ENCODE results near the gene PSPN.

The PSPN gene

GRCh38 chr19:6375411-6376010 lies at the start of gene PSPN:
PSPN (minus strand) TSS chr19:6375933; CDS start chr19:6375849, 84 bp downstream.
- Histone ChIP-seq H3K4me3 (ENCODE audit: low read depth in 1 of 2, low read length in 2 of 2) (no peak within 1 kb of the TSS), H3K27me3 (ENCODE audit: low read depth, low read length) (no peaks in the 10 kb centered on the region), H3K4me1 (ENCODE audit: control insufficient read depth in 1 of 2, insufficient read depth in 2 of 2, low read length in 2 of 2) (peaks cover 0 to 19% of the 10 kb centered on the region in 2 donors), H3K36me3 (ENCODE audit: control insufficient read depth in 1 of 2, insufficient read depth in 2 of 2, low read length in 2 of 2) (peaks cover 11 to 25% of the 10 kb centered on the region in 2 donors), H3K9me3 (ENCODE audit: control insufficient read depth in 1 of 2, low read length in 2 of 2) (peaks cover 0 to 8% of the 10 kb centered on the region in 2 donors), H3K27ac (ENCODE audit: low read length) (no peak within 1 kb of the TSS)

- Histone ChIP-seq H3K9me3 (ENCODE audit: control insufficient read depth in 1 of 2, low read length in 2 of 2) (no peaks in the 10 kb centered on the region), H3K27me3 (ENCODE audit: low read depth, low read length) (no peaks in the 10 kb centered on the region), H3K27ac (ENCODE audit: low read length) (peak overlapping the region; percentile 75), H3K4me1 (ENCODE audit: control insufficient read depth in 1 of 2, insufficient read depth in 2 of 2, low read length in 2 of 2) (peaks cover 10 to 33% of the 10 kb centered on the region in 2 donors), H3K4me3 (ENCODE audit: low read depth in 1 of 2, low read length in 2 of 2) (peak overlapping the region in 1 of 2 donors; percentile 41), H3K36me3 (ENCODE audit: control insufficient read depth in 1 of 2, insufficient read depth in 2 of 2, low read length in 2 of 2) (peaks cover under 1 to 17% of the 10 kb centered on the region in 2 donors)
Observed at GRCh38 chr19:6424939-6425731, 49.4 kb upstream of the PSPN start.

- Histone ChIP-seq H3K36me3 (ENCODE audit: control insufficient read depth in 1 of 2, insufficient read depth in 2 of 2, low read length in 2 of 2) (peaks cover 8 to 25% of the 10 kb centered on the region in 2 donors), H3K27ac (ENCODE audit: low read length) (peak within 1 kb of the TSS; percentile 80), H3K4me1 (ENCODE audit: control insufficient read depth in 1 of 2, insufficient read depth in 2 of 2, low read length in 2 of 2) (peaks cover 10 to 33% of the 10 kb centered on the region in 2 donors), H3K9me3 (ENCODE audit: control insufficient read depth in 1 of 2, low read length in 2 of 2) (no peaks in the 10 kb centered on the region), H3K4me3 (ENCODE audit: low read depth in 1 of 2, low read length in 2 of 2) (peak within 1 kb of the TSS; percentile 87 to 90), H3K27me3 (ENCODE audit: low read depth, low read length) (no peaks in the 10 kb centered on the region)
Observed at GRCh38 chr19:6424195-6424938, 48.6 kb upstream of the PSPN start, which contains the start of gene KHSRP. KHSRP (minus strand) TSS chr19:6424811; CDS start chr19:6424701, 110 bp downstream.

GRCh38 chr19:6423499-6424194 lies 47.9 kb upstream of the PSPN start:
- H3K4me1 ChIP-seq (ENCODE audit: control insufficient read depth in 1 of 2, insufficient read depth in 2 of 2, low read length in 2 of 2) = peaks cover 10 to 33% of the 10 kb centered on the region in 2 donors
- peak overlapping the region; percentile 80 for H3K27ac ChIP-seq (ENCODE audit: low read length)

GRCh38 chr19:6421075-6422014 lies 45.6 kb upstream of the PSPN start:
- H3K27ac ChIP-seq (ENCODE audit: low read length) = no peak overlapping the region
- H3K9me3 ChIP-seq (ENCODE audit: control insufficient read depth in 1 of 2, low read length in 2 of 2) = no peaks in the 10 kb centered on the region
- peaks cover 30 to 55% of the 10 kb centered on the region in 2 donors for H3K36me3 ChIP-seq (ENCODE audit: control insufficient read depth in 1 of 2, insufficient read depth in 2 of 2, low read length in 2 of 2)
- H3K4me3 ChIP-seq (ENCODE audit: low read depth in 1 of 2, low read length in 2 of 2) = no peak overlapping the region
- no peaks in the 10 kb centered on the region for H3K27me3 ChIP-seq (ENCODE audit: low read depth, low read length)
- H3K4me1 ChIP-seq (ENCODE audit: control insufficient read depth in 1 of 2, insufficient read depth in 2 of 2, low read length in 2 of 2) = peaks cover 10 to 33% of the 10 kb centered on the region in 2 donors

More at GRCh38 chr19:6423499-6424194, 47.9 kb upstream of the PSPN start:
- Histone ChIP-seq H3K36me3 (ENCODE audit: control insufficient read depth in 1 of 2, insufficient read depth in 2 of 2, low read length in 2 of 2) (peaks cover 15 to 32% of the 10 kb centered on the region in 2 donors), H3K27me3 (ENCODE audit: low read depth, low read length) (no peaks in the 10 kb centered on the region), H3K4me3 (ENCODE audit: low read depth in 1 of 2, low read length in 2 of 2) (peak overlapping the region; percentile 87 to 90), H3K9me3 (ENCODE audit: control insufficient read depth in 1 of 2, low read length in 2 of 2) (no peaks in the 10 kb centered on the region)

- H3K27me3 ChIP-seq (ENCODE audit: low read depth, low read length) = no peaks in the 10 kb centered on the region
- no peak overlapping the region for H3K27ac ChIP-seq (ENCODE audit: low read length)
- peaks cover 37 to 79% of the 10 kb centered on the region in 2 donors for H3K36me3 ChIP-seq (ENCODE audit: control insufficient read depth in 1 of 2, insufficient read depth in 2 of 2, low read length in 2 of 2)
- H3K9me3 ChIP-seq (ENCODE audit: control insufficient read depth in 1 of 2, low read length in 2 of 2) = no peaks in the 10 kb centered on the region
- peaks cover 10 to 26% of the 10 kb centered on the region in 2 donors for H3K4me1 ChIP-seq (ENCODE audit: control insufficient read depth in 1 of 2, insufficient read depth in 2 of 2, low read length in 2 of 2)
- no peak overlapping the region for H3K4me3 ChIP-seq (ENCODE audit: low read depth in 1 of 2, low read length in 2 of 2)
Observed at GRCh38 chr19:6418562-6418932, 42.8 kb upstream of the PSPN start.

GRCh38 chr19:6417713-6418561 lies 42.2 kb upstream of the PSPN start:
- Histone ChIP-seq H3K27me3 (ENCODE audit: low read depth, low read length) (no peaks in the 10 kb centered on the region), H3K27ac (ENCODE audit: low read length) (no peak overlapping the region), H3K4me1 (ENCODE audit: control insufficient read depth in 1 of 2, insufficient read depth in 2 of 2, low read length in 2 of 2) (peaks cover 6 to 20% of the 10 kb centered on the region in 2 donors), H3K4me3 (ENCODE audit: low read depth in 1 of 2, low read length in 2 of 2) (no peak overlapping the region), H3K9me3 (ENCODE audit: control insufficient read depth in 1 of 2, low read length in 2 of 2) (no peaks in the 10 kb centered on the region), H3K36me3 (ENCODE audit: control insufficient read depth in 1 of 2, insufficient read depth in 2 of 2, low read length in 2 of 2) (peaks cover 37 to 79% of the 10 kb centered on the region in 2 donors)

GRCh38 chr19:6416658-6417405 lies 41.1 kb upstream of the PSPN start:
- no peaks in the 10 kb centered on the region for H3K9me3 ChIP-seq (ENCODE audit: control insufficient read depth in 1 of 2, low read length in 2 of 2)
- peaks cover 0 to 16% of the 10 kb centered on the region in 2 donors for H3K4me1 ChIP-seq (ENCODE audit: control insufficient read depth in 1 of 2, insufficient read depth in 2 of 2, low read length in 2 of 2)
- H3K27me3 ChIP-seq (ENCODE audit: low read depth, low read length) = no peaks in the 10 kb centered on the region
- H3K36me3 ChIP-seq (ENCODE audit: control insufficient read depth in 1 of 2, insufficient read depth in 2 of 2, low read length in 2 of 2) = peaks cover 37 to 78% of the 10 kb centered on the region in 2 donors
- no peak overlapping the region for H3K27ac ChIP-seq (ENCODE audit: low read length)
- no peak overlapping the region for H3K4me3 ChIP-seq (ENCODE audit: low read depth in 1 of 2, low read length in 2 of 2)

GRCh38 chr19:6415591-6416190 lies 40.0 kb upstream of the PSPN start:
- Histone ChIP-seq H3K4me3 (ENCODE audit: low read depth in 1 of 2, low read length in 2 of 2) (no peak overlapping the region), H3K27ac (ENCODE audit: low read length) (no peak overlapping the region), H3K27me3 (ENCODE audit: low read depth, low read length) (no peaks in the 10 kb centered on the region), H3K9me3 (ENCODE audit: control insufficient read depth in 1 of 2, low read length in 2 of 2) (no peaks in the 10 kb centered on the region), H3K36me3 (ENCODE audit: control insufficient read depth in 1 of 2, insufficient read depth in 2 of 2, low read length in 2 of 2) (peaks cover 37 to 68% of the 10 kb centered on the region in 2 donors), H3K4me1 (ENCODE audit: control insufficient read depth in 1 of 2, insufficient read depth in 2 of 2, low read length in 2 of 2) (peaks cover 0 to 6% of the 10 kb centered on the region in 2 donors)

Data from muscle layer of duodenum (tissue), 2 donors.